EH (cell line): Measurements from ENCODE around the gene F9.
"Not testable (repeated sequence)": the region's sequence is repeated elsewhere in the genome, so short reads cannot be mapped to it uniquely, and the experiment has no call there.

Experiments used
- DNase-seq: peaks from one replicate; pipeline ENCODE4 v3.0.0-alpha.2; 2015; ENCODE audit warnings: low read depth

F9 gene

DNA sequence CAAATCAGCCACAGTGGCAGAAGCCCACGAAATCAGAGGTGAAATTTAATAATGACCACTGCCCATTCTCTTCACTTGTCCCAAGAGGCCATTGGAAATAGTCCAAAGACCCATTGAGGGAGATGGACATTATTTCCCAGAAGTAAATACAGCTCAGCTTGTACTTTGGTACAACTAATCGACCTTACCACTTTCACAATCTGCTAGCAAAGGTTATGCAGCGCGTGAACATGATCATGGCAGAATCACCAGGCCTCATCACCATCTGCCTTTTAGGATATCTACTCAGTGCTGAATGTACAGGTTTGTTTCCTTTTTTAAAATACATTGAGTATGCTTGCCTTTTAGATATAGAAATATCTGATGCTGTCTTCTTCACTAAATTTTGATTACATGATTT lies at the start of gene F9:
F9 (plus strand) TSS at position 190 of the 400 bp plus-strand sequence; CDS start at position 216, 26 bp downstream.
- DNase-seq: no peak

DNA sequence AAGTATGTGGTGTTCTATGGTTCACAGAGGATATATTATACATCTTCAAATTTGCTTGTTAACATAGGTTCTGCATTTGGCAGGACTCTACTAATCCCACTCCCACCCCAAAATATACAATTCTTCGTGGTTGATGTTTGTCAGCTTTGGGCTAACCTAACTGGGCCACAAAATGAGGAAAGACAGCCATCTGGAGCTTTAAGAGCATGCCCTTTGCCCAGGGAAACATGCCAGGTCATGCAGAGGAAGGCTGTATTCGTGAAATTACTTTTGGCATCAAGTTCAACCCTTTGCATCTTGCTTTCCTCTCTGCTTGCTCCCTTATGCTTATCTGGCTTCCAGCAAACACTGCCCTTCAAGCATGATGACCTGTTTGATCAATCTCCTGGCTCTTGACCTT lies 46.8 kb upstream of the F9 start:
- DNase-seq: no peak

DNA sequence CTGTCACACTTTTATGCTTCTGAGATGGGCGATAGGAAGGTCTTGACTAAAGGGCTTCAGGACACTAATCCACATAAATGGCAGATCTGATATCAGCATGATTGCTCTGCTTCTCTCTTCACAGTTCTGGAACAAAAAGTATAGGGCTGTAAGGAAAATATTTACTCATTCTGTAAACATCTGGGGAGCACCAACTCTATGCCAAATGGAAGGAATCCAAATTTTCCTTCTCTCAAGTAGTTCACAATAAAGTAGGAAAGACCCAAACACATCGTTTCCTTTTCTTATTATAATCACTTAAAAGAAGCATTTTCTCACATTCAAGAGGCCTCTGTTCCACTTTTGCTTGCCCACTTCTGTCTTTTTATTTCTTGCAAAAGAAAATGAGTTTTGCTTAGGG lies 45.9 kb upstream of the F9 start:
- DNase-seq: no peak

DNA sequence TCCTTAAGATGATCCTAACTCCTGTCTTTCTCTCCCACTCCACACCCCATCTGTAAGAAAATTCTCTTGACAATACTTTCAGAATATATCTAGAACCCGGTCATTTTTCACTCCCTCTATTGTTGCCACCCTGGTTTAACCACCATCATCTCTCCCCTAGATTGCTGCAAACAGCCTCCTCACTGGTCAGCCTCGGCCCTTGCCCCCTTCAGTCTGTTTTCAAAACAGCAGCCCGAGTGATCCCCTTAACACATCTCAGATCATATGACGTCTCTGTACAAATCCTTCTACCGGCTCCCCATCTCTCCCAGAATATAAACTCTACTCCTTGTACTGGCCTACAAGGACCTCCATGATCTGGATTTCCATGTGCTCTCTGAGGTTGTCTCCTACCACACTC lies 35.2 kb upstream of the F9 start:
- DNase-seq: no peak

DNA sequence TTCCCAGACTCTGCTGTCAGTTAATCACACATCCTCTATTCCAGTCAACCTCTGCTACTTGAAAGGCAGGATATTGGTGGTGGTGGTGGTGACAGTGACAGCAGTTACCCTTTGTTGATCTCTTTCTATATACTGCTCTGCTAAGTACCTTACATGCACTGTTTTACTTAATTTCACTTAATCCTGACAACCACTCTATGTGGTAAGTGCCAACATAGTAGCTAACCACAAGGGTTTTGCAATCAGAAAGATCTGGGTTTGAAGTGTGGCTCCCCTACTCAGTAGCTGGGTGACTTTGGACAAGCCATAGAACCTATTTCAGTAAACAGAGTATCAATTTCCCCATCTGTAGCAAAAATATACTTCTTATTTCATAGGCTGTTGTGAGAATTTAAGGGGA lies 24.2 kb upstream of the F9 start:
- no peak for DNase-seq

DNA sequence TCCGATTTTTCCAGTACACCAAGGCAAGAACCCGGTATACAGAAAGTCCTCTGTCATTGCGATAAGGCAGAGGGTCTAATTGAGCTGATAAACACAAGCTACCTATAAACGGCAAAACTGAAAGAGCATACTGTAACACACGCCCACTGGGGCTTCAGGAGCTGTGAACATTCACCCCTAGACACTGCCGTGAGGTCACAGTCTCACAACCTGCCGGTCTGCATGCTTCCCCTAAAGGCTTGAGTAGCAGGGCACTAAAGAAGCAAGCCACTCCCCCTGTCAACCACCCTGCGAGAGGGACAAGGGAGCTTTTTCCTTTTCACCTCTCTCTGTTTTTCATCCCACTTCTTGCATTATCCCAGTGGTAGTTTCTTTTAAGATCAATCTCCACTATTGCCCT lies 22.4 kb upstream of the F9 start:
- DNase-seq: no peak

DNA sequence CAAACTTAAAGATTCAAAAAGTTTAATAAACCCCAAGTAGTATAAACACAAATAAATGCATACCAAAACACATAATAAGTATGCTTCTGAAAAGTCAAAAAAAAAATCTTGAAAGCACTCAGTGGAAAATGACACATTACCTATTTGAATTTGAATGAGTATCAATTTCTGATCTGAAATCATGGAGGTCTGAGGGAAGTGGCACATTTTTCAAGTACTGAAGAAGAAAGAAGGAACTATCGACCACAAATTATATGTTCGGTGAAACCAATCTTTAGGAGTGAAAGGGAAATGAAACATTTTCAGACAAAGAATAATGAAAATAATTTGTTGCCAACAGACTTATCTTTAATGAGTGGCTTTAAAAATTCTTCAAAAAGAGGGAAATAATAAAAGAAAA lies 12.1 kb upstream of the F9 start:
- DNase-seq: no peak

DNA sequence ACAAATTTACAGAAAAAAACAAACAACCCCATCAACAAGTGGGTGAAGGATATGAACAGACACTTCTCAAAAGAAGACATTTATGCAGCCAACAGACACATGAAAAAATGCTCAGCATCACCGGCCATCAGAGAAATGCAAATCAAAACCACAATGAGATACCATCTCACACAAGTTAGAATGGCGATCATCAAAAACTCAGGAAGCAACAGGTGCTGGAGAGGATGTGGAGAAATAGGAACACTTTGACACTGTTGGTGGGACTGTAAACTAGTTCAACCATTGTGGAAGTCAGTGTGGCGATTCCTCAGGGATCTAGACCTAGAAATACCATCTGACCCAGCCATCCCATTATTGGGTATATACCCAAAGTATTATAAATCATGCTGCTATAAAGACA lies 1.7 kb upstream of the F9 start:
- not testable (repeated sequence) for DNase-seq

DNA sequence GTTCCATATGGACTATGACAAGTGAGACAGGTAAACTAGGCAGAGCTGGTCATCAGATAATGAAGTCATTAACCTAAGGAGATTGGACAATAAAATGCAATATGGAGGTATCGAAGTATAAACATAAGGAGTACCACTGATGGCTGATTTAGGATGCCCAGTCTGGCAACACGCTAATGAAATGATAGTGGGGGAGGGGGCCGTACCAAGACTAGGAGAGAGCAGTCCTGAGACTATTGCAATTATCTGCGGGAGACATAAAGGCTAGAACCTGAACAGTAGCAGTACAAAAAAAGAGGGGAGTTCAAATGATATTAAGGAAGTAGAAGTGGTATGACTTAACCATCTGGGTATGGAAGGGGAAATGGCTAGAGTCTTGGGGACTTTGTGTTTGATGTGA lies 2.3 kb downstream of the F9 start:
- no peak for DNase-seq

DNA sequence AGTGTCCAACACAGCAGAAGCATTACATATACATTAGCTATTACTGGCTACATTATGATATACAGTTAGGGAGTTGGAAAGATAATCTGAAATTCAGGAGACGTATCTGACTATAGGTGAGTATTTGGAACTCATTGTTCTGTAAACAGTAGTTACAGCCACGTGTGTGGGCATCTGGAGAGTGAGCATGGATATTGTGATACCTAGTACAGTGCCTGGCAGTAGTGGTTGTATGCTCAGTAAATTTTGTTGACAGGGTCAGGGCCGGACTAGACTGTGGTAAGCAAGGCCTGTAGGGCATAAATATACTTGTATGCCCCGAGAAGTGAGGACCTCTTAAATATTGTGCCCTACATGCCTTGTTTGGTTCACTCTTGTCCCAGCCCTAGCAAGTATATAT lies 2.9 kb downstream of the F9 start:
- DNase-seq: no peak

DNA sequence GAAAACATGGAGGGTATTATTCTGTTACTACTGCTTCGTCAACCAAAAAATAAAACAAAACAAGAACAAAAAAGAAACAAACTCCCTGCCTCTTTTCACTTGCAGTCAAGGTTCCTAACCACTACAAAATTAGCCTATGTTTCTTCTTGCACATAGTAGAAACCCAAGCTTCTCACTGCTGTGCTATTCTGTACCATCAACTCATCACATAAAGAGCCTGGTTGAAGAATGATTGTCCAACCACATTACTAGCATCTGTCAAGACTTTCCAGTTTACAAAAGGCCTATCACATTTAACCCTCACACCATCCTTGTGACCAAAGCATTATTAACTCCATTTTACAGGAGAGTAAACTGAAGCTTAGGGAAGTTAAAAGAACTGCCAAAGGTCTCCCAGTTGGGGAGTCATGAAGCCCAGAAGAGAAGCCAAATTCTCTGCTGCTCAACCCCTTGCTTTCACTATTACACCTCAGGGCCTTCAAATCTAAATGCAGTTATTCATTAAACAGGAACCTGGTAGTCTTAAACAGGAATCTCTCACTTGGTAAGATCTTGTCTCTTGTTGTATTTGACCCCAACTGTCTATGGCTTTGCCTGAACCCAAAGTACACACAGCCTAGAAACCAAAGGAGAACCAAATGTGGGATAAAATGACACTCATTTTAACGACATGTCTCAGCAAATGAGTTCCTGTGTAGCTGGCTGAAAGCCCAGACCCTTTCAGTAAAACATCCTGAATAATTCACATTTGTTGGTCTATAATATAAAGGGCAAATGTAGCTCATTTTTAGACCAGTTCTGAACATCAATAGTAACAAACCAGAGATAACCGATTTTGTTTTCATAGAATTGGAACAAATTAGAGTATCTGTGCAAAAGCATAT lies 8.6 kb downstream of the F9 start:
- DNase-seq: no peak

DNA sequence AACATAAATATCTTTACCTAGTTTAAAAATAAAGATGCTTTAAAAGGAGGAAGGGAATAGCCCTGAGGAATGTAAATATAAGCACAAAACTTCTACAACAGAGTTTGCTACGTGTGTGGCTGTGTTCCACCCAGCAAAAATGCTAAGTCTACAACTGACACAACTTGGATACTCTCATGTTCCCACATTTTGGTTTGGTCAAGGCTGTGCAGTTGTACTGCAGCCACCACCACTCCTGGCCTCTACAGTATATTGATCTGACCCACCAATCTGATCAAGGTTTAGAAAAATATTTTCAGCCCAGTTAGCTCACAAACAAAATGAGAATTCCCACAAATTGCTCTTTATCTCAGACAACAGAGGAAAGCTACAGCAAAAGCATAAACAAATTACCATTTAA lies 12.1 kb downstream of the F9 start:
- DNase-seq: no peak

DNA sequence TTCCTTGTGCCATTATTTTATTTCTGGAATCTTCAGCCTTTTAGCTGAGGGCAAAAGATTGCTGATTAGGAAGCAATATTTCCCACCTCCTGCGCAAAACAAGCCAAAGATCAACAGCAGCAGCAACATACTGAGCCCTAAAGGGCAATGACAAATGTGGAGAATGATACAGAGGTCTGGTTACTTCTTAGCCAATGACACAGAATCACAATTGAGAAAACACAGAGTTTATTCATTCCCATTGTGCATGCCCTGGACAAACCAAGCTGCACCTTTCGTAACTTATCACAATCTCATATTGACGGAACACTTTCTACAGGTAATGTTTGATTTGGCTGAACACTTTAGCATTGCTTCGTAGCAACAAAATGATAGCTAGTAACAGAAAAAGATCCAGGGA lies 13.4 kb downstream of the F9 start:
- no peak for DNase-seq

DNA sequence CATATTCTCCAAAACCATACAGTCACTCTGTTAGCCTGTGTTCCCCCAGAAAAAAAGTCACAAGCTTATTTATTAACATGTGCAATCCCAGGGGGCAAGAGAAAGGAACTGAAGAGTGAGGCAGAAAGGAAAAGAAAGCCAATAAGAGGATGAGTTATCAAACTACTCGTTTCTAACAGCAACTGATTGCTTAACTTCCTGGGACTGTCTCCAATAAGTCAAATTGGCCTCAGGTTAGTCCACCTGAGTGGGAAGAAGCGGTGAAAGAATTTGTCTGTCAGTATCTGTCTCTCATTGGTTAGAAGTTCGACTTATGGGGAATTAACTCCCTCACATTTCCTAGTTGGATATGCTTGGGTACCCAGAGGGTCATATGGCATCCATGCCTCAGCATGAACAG lies 14.1 kb downstream of the F9 start:
- no peak for DNase-seq

DNA sequence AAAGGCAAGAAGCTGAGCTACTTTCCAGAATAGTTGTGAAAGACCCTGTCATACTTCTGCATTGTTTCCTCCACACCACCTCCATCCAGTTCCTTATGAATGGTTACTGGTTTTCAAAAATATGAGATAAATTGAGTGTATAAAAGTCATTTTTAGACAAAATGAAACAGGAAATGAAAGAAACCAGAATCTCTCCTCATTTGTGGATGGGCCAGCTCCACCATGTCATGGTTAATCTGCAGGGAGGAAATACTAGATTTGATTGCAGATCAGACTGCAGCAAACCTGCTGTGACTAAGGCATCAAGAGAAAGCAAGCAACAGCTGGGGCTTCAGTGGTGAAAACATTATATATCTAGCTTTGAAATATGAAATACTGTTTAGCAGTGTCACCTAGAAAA lies 23.8 kb downstream of the F9 start:
- DNase-seq: no peak

DNA sequence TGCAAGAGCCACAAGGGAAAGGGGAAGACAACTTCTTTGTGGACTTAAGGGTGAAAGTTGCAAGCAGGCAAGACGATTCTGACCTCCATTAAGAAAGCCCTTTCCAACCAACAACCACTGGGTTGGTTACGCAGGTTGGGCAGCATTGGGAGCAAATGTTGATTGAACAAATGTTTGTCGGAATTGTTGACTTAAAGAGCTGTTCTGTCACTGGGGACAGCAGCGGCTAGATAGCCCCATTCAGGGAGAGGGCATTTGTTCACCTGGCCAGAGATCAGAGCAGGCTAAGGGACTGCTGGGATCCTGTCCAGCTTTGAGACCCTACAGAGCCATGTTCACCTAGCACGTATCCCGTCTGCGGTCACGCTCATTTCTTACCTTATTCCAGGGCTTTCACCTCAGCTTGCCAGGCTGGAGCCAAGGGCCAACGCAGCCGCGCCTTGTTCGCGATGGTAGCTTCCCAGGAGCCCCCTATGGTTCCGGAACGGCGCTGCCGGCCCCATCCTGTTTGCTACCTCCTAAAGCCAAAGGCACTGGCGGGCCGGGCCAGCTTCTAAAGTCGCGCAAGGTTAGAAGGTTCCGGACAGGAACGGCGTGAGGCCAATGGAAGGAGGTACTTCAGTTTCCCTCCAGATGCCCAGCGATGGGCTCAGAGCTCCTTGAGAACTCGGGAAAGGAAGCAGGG lies 24.6 kb downstream of the F9 start:
- DNase-seq: no peak

DNA sequence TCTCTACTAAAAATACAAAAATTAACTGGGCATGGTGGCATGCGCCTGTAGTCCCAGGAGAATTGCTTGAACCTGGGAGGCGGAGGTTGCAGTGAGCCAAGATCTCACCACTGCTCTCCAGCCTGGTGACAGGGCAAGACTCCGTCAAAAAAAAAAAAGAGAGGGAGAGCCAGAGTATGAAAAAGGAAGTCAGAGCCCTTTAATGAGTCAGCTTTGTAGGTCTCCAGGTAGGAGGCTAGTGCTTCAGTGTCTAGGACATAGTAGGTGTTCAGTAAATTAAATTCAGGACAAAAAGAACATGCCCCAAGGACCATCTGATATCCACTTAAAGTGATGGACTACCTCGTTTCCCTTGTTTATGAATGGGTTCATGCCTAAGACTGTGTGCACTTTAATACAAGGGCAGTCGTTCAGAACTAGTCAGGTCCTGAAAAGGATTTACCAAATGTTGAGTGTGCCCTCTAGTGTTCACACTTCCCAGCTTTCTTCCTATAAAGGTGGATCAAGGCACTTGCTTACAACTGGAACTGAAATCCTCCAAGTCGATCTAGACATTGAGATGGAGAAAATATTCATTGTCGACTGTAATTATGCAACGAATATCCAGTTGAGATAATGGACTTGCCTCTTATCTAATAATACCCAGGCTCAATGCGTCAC lies 29.0 kb downstream of the F9 start:
- DNase-seq: peak; percentile 29

DNA sequence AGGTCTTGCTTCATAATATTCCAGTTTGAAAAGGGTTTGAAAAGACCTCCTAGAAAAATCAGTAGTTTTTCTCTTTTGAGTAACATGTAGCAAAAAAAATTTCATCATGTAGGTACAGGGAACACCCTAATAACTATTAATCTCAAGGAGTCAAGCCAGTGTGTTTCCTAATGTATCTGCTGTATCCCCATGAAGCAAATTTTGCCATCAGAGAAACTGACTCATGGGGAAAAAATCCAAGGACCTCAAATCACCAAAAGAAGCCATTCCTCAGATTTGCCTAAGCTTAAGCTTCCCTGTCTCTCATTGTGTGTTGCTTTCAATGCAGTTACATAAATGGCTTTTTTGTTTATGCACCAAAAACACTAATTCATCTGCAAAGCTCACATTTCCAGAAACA lies 29.7 kb downstream of the F9 start:
- DNase-seq: peak; percentile 30

DNA sequence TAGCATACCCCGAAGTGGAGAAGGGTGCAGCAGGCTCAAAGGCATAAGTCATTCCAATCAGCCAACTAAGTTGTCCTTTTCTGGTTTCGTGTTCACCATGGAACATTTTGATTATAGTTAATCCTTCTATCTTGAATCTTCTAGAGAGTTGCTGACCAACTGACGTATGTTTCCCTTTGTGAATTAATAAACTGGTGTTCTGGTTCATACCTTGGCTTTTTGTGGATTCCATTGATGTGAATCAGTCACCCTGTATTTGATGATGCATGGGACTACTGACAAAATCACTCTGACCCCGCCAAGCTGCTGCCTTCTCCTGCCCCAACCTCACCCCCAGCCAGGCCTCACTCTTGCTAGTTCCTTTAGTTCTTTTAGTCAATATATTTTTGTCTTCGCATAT lies 32.7 kb downstream of the F9 start:
- no peak for DNase-seq

DNA sequence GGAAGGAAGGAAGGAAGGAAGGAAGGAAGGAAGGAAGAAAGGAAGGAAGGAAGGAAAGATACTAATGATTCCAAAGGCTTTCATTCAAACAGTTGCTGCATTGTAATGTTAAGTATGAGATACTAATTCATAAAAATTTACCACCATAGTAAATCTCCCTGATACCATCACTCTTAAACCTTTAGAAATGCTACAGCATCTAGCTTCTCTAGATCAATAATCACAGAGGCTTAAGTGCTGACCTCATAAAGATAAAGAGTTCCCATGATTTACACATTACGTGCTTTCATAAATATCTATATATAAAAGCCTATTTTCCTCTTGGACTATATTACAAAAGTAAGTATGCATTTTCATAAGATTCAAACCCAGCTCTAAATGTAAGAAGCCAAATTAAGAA lies 36.4 kb downstream of the F9 start:
- DNase-seq: no peak

DNA sequence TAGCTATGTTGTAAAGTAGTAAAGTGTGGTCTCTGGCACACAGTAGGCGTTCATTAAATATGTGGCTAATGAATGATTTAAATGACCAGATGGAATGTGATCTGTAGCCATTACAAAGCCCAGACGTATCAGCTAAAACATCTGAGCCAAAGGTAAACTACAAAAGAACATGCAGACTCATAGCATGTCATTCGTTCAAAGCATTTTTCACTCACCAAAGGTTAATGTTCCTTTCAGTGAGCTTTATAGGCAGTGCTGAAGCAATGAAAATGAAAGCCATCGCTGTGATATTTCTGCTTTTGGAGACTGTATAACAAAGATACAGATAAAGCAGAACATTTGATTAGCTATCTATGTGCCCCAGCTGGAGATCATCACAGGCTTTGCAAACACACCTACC lies 50.5 kb downstream of the F9 start:
- no peak for DNase-seq

DNA sequence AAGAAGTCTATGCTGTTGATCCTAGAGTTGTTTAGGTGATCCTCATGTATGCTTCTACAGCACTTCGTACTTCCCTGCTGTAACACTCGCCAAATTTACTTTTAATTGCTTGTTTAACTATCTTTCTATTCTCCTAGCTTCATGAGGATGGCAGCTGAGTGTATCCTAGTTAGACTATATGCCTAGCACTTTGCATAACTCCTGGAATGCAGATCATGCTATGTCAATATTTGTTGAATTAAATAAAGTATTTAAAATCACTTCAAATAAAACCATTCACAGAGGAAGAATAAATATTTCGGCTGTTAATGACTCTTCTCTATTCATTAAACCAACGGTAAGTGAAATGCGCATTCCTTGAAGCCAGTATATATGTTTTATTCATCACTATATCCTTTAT lies 55.1 kb downstream of the F9 start:
- no peak for DNase-seq

DNA sequence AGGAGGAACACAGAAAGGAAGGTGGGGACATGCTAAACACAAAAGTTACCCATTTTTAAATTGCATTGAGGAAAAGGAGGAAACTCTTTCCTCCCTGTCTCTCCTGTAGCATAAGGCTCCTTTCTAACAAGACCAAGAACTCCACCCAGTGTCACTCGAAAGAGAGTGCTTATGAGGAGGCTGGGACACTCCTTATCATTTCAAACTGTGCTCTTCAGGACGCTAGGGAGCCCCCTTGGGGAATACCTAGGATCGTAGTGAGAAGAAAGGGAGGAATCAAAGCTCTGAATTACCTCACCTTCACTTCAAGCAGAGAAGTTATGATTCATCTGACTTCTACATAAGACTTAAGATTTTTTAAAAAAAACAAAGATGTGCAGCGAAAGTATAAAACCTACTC lies 65.5 kb downstream of the F9 start:
- no peak for DNase-seq
